CD4-positive, alpha-beta T cell treated with Interleukin-17A for 4 hours (primary cell): Measurements from ENCODE around the gene MAX.

Experiments used
- DNase-seq: peaks from one replicate; pipeline ENCODE4 v3.0.0-alpha.2; 2020; ENCODE audit warnings: mixed read lengths

Gene MAX

DNA sequence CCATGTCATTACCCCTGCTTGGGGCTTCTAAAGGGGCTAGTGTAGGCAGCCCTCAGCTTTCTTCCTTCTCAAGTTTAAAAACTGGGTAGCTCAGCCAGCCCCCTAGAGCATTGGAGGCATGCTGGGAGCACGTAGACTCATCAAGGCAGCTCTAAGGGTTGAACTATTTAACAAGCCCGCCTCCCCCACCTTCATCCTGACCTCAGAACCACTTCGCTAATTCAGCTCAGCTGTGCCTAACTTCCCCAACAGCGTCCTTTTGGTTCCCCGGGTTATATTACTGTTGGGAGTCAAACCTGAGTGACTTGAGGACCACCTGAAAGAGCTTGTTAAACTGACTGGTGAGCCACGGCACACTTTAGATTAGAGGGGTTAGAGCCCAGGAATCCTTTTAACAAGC is 30.1 kb downstream of the MAX start:
- DNase-seq: no peak

DNA sequence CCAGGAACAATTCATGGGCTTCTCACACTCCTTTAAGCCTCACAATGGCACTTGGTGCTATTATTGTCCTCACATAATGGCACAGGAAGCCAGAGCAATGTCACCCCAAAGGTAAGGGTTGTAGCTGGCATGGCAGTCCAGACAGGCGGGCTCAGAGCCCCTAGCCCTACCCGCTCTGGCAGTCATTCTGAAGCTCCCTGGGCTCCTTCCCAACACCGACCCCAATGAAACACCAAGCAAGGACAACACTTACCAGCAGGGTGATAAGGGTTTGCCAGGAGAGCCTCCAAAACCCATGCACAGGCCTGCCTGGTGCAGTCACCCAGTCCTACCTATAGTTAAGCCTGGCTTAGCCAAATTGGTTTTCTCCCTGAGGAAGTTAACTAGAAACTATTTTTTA is 30.8 kb downstream of the MAX start:
- DNase-seq: no peak

DNA sequence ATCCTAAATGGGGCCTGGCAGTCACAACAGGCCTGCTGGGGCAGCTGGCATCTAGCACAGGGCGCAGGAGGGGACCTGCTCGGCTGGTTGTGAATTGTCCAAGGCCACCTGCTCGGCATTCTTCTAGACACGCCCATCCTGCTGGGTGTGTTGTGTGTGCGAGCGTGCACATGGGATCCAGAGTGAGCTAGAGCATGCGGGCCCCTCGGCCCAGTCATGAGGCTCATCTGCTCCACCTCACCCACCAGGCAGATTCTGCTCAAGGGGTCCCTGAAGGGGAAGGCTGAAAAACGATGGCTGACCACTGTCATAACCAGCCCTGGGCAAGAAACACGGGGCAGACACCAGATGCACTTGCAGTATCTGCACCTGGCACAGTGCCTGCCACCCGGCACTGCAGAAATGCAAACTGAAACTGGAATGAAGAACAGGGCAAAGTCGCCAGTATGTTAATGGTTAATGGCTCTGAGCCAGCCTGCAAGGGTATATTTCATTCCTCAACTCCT is 31.8 kb downstream of the MAX start:
- DNase-seq: no peak

DNA sequence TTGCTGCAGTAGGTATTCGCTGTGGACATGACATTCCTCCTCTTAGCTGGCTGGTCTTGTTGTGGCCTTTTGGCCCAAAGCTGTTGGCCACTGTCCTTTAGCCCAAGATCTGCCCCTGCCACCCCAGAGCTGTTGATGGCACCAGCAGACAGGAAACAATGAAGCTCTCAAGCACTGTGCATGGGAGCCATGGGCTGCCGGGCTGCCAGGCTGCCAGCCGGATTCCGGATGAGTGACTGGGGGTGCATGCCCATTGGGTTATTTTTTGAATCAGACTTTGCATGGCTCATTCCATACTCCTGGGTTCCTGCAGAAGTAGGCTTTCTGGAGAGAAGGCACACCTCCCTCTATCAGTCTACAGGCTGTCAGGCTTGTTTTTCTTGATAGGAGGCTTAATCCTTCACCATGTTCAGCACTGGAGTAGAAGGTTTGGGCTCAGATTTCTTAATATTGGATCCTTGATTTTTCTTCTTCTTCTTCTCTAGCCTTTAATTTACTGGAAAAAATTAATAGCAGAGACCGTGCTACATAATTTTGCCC is 32.4 kb downstream of the MAX start:
- DNase-seq: no peak

DNA sequence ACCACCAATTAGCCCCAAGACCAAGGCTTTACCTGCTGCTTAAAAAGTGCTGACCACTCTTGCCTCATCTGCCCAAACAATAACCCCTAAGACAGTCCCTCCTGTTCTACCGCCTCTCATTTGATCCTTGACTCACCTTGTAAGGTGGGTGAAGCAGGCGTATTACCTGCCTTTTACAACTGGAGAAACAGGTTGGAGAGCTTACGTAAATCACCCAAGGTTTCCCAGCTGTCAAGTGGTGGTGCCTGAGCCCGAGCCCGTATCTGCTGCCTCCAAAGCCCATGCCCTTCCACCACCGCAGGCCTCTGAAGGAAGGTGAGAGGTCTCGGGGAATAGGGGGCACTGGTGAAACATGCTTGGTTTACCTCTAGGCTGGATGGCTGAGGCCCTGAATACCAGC is 36.6 kb downstream of the MAX start:
- no peak for DNase-seq

DNA sequence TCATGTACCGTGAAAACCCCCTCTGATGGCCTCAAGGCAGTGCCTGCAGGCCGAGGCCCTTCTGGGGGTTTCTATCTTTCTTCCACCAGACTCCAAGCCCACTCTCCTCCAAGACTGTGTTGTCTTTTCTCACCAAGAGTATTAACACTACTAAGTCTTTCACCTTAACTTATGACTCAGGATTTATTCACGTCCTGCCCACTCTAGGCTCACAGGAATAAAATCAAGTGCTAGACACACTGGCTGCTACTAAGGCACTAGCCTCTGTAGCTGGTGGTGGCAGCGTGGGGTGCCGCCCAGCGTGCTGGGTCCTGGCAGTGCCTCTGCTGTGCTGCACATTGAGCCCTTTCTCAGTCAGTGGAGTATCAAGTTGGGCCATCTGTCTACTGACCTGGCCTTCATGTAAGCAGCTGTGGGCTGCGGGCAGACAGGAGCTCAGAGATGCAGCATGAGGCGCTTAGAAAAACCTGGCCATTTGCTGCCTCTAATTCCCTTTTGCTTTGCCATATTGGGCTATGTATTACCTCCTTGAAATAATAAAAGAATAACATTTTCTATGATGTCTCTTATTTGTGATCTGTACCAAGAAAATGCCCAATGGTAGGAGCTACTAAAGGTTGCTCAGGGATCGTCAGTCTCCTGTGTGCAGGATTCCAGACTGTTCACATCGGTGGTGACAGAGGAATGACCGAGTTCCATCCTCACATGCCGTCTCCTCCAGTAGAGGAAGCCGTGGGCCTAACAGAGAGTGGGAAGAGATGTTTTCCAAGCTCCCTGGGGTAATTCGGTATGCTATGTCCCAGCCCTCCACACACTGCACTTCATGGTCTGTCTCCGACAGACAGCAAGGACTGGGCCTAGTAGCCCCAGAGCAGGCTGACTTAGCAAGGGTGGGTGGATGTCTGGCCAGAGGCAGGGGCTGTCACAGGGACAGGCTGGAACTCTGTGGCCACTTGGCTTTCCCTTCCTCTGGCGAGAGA is 39.9 kb downstream of the MAX start:
- DNase-seq: no peak

DNA sequence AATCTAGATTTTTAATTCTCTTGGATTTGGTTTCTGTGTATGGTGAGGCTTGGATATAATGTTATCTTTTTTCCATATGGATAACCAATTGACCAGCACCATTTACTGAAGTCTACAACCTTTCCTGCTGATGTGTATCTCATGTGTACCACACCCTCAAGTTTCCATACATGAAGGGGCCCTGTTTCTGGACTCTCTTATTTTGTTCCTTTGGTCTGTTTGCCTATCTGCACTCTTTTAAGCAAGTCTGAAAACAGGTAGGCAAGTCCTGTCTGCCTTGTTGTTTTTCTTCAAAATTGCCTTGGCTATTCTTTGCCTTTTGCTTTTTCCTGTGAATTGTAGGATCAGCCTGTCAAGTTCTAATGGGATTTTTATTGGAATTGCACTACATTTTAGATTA is 44.6 kb downstream of the MAX start:
- DNase-seq: no peak

DNA sequence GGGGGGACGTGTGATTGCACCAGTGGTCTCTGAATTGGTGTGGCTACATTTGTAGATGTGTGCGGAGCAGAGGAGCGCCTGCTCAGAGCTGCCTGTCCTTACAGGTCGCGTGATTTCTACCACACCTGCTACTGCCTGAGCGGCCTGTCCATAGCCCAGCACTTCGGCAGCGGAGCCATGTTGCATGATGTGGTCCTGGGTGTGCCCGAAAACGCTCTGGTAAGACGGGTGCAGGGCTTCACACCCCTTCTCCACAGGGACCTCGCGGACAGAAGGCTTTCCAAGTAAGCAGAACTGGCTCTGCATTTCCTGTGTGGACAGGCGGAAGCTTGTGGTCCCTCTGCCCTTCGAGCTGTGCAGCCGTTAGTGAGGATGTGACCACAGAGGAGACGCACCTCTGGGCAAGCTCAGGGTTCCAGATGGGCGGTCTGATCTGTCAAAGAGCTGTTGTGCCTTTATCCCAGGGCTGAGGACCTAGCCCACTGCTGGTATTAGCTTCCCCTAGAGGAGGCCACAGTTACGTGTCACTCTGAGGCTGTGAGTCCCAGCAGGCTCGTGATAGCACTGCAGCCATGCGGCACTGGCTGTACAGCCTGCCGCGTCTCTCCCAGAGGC is 47.7 kb downstream of the MAX start:
- DNase-seq: no peak

DNA sequence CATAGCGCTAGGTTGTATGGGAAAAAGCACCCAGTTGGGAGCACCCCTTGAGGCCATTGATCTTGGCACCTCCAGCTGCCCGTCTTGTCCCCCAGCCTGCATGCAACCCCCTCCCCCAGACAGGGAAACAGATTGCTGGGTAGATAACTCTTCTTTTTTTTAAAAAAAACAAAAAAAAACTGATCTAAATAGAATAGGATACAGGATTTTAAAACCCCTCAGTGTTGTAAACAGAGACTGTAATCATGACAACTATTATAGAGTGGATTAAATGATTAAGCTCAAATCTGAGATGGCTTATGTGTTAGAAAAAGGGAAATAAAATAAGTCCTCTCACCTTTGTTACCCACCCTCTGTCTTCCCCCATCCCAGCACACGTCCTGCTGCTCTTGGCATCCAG is 48.9 kb downstream of the MAX start:
- DNase-seq: no peak

DNA sequence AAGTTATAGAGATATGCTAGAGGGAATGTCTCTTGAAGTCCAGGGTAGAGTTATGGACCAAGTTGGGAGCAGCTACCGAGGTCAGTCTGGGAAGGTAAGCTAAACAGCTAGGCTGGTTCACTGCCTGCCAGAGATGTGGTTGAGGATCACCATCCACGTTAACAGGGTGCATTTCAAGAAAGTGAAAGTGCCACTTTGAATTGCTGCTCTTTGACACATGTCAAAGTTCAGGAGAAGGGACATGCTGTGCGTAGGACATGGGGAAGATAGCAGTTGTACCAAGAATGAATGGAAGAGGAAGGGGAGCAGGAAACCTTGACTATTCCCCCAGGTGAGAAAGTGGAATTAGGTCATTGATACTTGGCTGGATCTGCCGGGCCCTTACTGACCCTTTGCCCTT is 49.5 kb downstream of the MAX start:
- no peak for DNase-seq

DNA sequence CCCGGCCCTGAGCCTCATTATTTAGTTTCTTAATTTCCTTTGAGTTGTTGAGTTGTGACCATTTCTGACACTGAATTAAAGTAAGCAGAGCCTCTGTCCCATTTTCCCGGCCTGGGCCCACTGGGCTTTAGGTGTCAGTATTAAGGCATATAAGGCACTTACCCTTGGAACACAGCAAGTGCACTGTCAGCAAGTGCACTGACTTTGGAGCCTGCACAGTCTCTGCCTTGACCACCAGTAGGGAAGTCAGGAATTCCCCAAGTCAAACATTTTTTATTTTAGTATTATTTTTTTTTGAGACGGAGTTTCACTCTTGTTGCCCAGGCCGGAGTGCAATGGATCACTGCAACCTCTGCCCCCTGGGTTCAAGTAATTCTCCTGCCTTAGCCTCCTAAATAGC is 56.6 kb downstream of the MAX start:
- DNase-seq: no peak

DNA sequence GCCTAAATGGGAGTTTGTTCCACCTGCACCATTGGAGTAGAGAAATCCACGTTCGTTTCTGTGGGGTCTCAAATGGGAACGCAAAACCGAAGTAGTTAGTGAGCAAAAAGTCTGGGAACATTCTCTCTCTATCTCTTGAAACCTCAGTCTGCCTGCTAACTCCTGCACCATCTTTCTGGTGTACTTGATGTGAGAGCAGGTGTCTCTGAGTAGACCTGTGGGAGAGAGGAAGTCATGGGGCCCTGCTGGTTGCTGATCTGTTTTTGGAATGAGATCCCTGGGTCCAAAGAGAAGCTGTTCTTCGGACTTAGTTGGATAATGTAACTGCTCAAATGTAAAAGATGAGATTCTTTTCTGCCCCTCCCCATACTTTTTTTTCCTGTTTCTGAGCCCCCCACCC is 57.3 kb downstream of the MAX start:
- no peak for DNase-seq

DNA sequence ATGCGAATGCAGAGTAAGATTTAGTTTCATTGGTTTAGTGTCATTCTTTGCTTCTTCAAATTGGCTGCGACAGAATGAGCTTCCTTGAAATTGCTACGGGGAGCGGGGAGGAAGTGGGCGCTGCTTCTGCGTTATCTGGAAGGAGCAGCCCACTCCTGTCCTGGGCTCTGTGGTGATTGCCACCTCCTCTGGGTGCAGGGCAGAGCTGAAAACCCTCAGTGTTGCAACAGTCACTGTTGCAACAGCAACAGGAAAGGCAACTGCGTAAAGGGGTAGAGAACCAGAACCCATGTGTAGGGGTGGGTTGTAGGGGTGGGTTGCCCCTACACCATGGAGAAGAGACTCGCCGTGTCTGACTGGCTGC is 57.7 kb downstream of the MAX start:
- DNase-seq: no peak

DNA sequence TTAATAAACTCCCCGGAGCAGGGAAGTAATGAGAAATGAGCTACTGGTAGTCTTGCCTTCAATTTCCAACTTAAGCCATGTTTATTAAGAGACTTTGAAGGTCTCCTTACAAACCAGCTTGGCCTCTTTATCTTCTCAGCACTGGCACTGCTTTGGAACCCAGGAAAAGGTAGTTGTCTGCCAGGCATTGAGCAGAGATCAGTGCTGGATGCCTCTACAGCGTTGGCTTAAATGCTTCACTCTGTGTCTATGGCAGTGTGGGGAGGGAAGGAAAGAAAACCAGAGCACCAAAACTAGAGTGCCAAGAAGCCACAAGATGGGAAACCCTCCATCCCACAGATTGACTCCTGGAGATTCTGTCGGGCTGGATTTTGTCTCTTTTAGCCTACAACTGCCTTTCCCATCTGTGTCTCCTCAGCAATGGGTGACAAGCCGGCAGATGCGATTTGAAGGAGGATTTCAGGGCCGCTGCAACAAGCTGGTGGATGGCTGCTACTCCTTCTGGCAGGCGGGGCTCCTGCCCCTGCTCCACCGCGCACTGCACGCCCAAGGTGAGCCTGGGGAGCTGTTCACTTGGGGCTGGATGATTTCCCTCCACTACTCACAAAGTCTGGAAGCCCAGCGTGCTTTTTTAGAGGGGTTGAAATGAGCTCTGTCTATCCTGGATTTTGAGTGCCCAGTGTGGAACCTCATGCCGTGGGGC is 58.3 kb downstream of the MAX start:
- DNase-seq: no peak

DNA sequence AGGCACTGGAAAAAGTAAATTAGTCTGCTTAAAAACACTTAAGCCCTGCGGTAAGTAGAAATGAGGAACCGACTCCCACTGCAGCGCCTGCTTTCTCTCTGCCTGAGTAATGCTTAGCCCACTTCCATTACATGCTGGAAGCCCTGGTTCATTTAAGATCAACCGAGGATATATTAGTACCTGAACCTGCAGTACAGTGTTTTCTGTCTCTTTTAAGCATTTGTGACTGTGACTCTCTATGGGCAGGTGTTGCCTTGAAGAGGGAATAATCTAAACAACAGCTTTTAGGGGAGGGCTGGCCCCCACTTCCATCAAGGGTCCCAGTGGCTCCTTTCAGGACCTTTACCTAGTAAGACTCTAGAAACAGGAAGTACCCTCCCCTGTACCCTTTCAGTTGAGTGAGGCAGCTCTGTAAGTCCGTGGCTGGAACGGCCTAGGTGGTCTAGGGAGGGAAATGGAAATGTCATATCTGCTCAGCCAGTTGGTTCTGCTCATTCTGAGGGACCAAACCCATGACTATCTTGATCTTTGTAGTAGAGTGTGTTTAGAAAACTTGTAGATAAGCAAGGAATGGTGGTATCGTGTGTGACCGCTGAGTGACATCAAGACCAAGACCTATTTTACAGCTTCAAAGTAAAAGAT is 59.5 kb downstream of the MAX start:
- no peak for DNase-seq

DNA sequence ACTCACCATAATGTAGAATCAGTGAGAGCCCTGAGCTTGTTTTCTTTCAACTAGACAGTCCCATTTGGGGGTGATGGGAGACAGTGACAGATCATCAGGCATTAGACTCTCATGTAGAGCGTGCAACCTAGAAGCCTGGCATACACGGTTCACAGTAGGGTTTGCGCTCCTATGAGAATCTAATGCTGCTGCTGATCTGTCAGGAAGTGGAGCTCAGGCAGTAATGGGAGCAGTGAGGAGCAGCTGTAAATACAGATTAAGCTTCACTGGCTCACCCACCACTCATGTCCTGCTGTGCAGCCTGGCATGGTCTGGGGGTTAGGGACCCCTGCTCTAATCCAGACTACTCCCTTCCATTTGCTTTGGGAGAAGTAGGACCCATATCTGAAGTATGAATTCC is 60.0 kb downstream of the MAX start:
- DNase-seq: no peak

DNA sequence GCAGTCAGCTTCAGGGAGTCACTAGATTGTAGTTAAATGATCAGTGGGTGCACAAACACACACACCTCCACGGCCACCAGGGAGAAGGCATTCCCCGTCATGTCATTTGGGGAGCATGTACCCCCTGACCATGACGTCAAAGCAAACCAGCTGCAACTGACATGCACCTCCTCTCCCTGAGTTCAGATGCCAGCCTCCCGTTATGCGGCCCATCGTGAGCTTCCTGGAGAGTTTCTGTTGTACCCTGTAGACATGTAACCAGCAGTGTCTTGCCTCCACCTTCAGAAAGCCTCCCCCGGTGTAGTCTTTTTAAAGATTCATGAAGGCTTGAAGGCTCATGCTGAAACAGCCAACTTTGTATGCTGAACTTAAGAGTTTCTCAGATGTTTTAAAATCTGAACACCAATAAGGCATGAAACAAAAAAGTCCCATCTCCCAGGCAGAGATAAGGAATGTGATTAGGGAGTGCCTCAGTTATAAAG is 60.8 kb downstream of the MAX start:
- DNase-seq: no peak

DNA sequence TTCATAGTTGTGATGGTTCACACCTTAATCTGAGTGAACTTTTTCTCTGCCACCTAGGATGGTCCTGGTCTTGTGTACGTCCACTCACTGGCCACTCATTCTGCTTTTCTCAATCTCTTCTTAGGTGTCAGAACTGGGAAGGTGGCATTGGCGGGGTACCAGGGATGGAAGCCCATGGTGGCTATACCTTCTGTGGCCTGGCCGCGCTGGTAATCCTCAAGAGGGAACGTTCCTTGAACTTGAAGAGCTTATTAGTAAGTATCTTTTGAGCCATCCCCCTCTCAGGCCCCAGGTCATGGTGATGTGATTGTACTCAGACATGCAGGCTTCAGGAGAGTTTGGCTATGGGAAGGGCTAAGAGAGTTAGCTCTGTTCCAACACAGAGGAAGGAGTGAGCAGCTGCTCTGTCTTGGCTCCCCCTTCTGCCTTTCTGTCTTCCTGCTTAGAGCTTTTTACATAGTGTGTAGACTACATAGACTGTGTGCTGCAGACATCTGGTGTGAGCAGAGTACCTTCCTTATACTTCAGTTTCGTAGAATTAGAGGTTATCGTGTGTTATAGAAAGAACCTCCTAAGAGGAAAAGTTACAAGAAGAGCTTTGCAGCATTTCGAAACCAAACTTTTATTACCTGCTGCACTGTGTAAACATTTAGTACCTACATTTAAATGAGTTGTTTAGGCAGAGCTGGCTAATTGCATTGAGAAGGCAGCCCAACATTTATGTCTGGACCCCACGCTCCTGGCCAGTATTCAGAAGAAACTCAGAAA is 61.5 kb downstream of the MAX start:
- no peak for DNase-seq

DNA sequence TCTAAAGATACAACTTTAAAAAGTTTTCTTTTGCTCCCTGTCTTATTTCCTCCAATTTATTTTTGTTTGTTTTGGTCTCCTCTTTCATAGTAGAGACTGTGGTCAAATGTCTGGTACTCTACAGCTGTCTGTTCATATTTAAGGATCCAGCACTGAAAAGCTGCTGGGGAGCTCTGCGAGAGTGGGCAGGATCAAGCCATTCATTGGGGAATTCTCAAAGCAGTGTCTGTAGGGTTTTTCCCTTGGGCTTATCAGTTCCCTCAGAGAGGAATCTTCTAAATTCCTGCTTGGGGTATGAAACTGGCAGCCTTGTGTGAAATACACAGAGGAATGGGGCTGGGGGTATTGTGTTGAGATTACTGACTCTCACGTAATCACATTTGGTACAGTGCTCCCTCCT is 63.4 kb downstream of the MAX start:
- no peak for DNase-seq

DNA sequence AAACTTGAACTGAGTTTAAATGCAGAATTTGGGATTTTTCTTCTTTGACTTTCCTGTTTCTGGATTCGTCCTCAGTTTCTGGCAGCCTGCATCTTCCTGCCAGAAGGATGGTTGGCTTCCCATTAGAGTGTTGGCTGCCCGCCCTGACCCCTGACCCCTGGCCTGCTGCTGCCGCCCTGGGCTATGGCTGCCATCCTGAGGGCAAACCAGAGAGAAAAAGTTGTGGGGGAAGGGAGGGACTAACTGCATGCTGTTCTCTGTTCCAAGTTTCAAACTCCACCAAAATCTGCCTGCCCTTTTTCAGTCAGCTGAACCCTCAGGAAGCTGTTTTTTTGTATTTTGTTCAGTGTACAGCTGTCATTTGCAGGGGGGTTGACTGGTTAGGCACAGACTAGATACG is 67.3 kb downstream of the MAX start:
- DNase-seq: no peak

DNA sequence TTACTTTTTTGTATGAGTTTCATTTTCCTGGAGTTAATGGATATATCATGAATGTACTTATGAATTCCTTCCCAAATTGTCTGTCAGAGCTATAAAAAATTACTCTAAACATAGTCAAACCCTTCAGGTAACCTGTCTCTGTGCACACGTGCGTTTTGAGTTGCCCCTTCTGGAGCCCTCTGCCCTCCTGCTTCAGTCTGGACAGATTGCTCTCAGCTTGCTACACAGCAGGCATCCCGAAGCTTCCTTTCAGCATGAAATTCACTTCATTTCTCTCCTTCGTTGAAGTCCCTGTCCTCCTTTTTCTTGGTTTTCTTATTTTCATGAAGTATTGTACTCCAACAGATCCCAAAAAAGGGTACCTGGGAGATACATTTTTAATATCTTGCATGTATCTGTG is 68.3 kb downstream of the MAX start:
- DNase-seq: no peak

DNA sequence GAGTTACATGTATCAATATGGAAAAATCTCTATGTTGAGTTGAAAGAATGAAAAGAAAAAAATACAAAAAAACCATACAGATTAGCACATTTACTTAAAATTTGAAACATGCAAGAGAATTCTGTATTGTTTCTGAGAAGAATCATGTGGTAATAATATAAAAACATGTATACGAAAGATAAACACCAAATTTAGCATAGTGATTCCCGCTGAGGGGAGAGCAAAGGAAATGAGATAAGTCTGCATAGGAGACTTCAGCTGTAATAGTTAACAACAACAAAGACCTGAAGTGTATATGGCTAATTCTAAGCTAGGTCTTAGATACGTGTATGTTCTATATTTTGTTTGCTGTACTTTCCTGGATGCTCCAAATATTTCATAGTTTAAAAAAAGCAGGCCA is 69.1 kb downstream of the MAX start:
- no peak for DNase-seq
